Loucy (cell line): ENCODE results near the gene FOXC1.

Source experiments
- H2AFZ ChIP-seq: fragments of 200-600 bp; sonication (generic); 2 replicates; pipeline ENCODE4 v1.6.0; 2016; ENCODE audit warnings: antibody characterized with exemption, mild to moderate bottlenecking, low read length, moderate library complexity
- H3F3A ChIP-seq: fragments of 200-600 bp; 2 replicates; pipeline ENCODE4 v1.6.0; 2016; ENCODE audit warnings: antibody characterized with exemption, low read depth, mild to moderate bottlenecking
- H3K27me3 ChIP-seq: fragments of 200-600 bp; sonication (generic); 2 replicates; pipeline ENCODE4 v1.6.1; 2014; ENCODE audit warnings: low read length, mild to moderate bottlenecking; ENCODE audit not compliant: insufficient read depth, poor library complexity, severe bottlenecking
- H3K36me3 ChIP-seq: fragments of 200-600 bp; sonication (generic); 2 replicates; pipeline ENCODE4 v1.6.1; 2016; ENCODE audit warnings: low read length; ENCODE audit not compliant: insufficient read depth
- H3K4me1 ChIP-seq: fragments of 200-600 bp; sonication (generic); 2 replicates; pipeline ENCODE4 v1.5.1; 2014; ENCODE audit warnings: low read length, mild to moderate bottlenecking; ENCODE audit not compliant: insufficient read depth, poor library complexity, severe bottlenecking
- H3K4me2 ChIP-seq: fragments of 200-600 bp; sonication (generic); 2 replicates; pipeline ENCODE4 v1.6.0; 2014; ENCODE audit warnings: antibody characterized with exemption, low read length, low read depth, mild to moderate bottlenecking; ENCODE audit not compliant: poor library complexity, severe bottlenecking
- H3K4me3 ChIP-seq: fragments of 200-600 bp; sonication (generic); 2 replicates; pipeline ENCODE4 v1.5.1; 2014; ENCODE audit warnings: low read length, mild to moderate bottlenecking, mixed read lengths; ENCODE audit not compliant: poor library complexity, severe bottlenecking
- H3K79me2 ChIP-seq: fragments of 200-600 bp; sonication (generic); 2 replicates; pipeline ENCODE4 v1.6.1; 2014; ENCODE audit warnings: low read length; ENCODE audit not compliant: insufficient read depth
- H3K9ac ChIP-seq: fragments of 200-600 bp; sonication (generic); 2 replicates; pipeline ENCODE4 v1.6.0; 2014; ENCODE audit warnings: mild to moderate bottlenecking, low read depth, low read length, moderate library complexity; ENCODE audit not compliant: poor library complexity, severe bottlenecking
- H3K9me2 ChIP-seq: fragments of 200-600 bp; sonication (generic); replicated peaks from 2 replicates; pipeline ENCODE4 v1.6.1; 2016; ENCODE audit warnings: low read depth, low read length, mixed read lengths
- H3K9me3 ChIP-seq: fragments of 200-600 bp; sonication (generic); 2 replicates; pipeline ENCODE4 v1.6.1; 2014; ENCODE audit warnings: mild to moderate bottlenecking, antibody characterized with exemption, low read length, low read depth; ENCODE audit not compliant: insufficient read depth
- H4K20me1 ChIP-seq: fragments of 200-600 bp; sonication (generic); 2 replicates; pipeline ENCODE4 v1.6.0; 2014; ENCODE audit warnings: antibody characterized with exemption, low read length, mild to moderate bottlenecking; ENCODE audit not compliant: insufficient read depth, poor library complexity, severe bottlenecking
- CTCF ChIP-seq: fragments of 200-600 bp; sonication (generic); conservative IDR thresholded peaks from 2 replicates; pipeline ENCODE4 v1.5.1; 2014; ENCODE audit warnings: mild to moderate bottlenecking, antibody characterized with exemption, low read length
- EZH2phosphoT487 ChIP-seq: fragments of 200-600 bp; IDR thresholded peaks from 2 replicates; pipeline ENCODE4 v1.6.1; 2018; ENCODE audit warnings: antibody characterized with exemption, mild to moderate bottlenecking, moderate library complexity, borderline replicate concordance

FOXC1 gene

DNA sequence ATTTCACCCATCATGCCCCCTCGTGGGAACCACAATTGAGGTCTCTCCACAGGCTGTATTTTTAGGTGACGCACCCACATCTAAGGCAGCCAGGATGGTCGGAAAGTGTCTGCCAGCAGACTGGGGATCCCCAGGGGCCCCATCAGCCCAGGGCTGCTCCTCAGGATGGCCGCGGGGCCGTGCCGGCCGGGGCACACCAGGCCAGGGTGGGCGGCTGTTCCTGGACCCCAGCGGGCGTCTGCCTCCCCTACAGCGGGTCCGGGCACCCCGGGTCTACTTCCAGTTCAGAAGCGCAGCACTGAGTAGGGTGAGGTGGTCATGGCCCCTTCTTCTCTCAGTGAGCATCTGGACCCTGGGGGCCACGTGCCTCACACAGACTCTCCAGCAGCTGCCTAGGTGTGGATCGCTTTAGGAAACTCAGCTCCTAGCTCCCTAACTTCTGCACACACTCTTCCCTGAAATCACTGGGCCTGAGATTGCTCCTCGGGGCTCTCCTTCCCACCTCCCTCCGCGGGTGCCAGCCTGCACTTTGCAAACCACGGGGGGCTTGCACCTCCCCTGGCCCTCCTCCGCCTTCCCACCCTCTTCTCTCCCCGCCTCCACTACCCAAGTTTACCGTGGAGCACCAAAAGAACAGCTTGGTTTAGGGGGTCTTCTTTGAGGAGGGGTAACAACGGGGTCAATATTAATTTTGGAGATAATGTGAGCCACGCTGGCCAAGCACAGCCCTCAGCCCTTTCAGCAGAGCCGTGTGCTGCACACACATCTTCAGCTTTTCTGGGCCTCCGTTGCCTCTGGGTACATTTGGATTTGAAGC lies 14.2 kb upstream of the FOXC1 start:
- Histone ChIP-seq H3K4me3 (peak overlapping the region; percentile 77), H3K9me2 (no peaks in the 10 kb centered on the region), H2AFZ (peak overlapping the region; percentile 93), H3K79me2 (no peaks in the 10 kb centered on the region), H3K27me3 (no peaks in the 10 kb centered on the region), H4K20me1 (no peaks in the 10 kb centered on the region), H3K4me1 (peaks cover 21% of the 10 kb centered on the region), H3K4me2 (peak overlapping the region; percentile 95), H3K36me3 (no peaks in the 10 kb centered on the region), H3K9me3 (no peaks in the 10 kb centered on the region), H3F3A (no peaks in the 10 kb centered on the region), H3K9ac (peak overlapping the region; percentile 51)
- no peak for TF ChIP-seq CTCF
- no peak for TF ChIP-seq EZH2phosphoT487

DNA sequence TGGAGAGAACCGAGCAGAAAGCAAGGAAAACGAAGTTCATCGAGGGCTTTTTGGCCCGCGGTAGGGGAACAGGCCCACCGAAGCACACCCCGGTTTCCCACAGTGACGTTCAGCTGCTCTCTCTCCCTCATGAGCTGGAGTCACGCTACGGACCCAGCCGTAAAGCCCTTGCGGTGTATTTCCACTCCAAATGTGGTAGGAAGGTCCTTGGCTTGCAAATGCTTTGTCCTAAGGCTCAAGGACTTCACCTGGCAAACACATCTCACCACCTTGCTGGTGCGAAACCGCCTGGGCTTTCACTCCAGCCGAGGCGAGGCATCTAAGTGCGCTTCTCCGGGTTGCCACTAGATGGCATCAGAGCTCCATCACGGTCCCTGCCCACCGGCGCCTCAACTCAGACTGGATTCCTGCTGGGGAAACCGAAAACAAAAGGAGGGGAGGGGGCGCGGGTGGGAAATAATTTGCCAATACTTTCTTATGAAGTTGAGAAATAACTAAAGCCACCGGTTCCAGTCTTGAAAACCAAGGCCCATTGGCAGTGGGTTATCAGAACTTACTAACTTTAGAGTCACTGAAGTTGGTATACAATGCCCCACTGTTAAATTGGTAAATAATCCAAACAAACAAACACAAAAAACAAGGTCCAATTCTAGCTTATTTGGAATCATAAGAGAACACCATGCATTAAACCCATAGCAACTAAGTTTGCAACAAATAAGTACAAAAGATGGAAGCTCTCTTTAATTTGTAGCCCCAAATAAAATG lies 13.4 kb upstream of the FOXC1 start:
- peak overlapping the region; percentile 93 for H2AFZ ChIP-seq

GRCh38 chr6:1597121-1597744 lies 12.5 kb upstream of the FOXC1 start:
- Histone ChIP-seq H3K27me3 (no peaks in the 10 kb centered on the region), H3K4me1 (peaks cover 19% of the 10 kb centered on the region), H3K36me3 (no peaks in the 10 kb centered on the region), H3K4me2 (no peak overlapping the region), H4K20me1 (no peaks in the 10 kb centered on the region), H3K9me2 (no peaks in the 10 kb centered on the region), H2AFZ (no peak overlapping the region), H3K9me3 (no peaks in the 10 kb centered on the region), H3F3A (no peaks in the 10 kb centered on the region), H3K4me3 (no peak overlapping the region), H3K79me2 (no peaks in the 10 kb centered on the region), H3K9ac (no peak overlapping the region)
- TF ChIP-seq CTCF (no peak), EZH2phosphoT487 (no peak)

More for the DNA sequence above, 13.4 kb upstream of the FOXC1 start:
- Histone ChIP-seq H3K79me2 (no peaks in the 10 kb centered on the region), H3K9me3 (no peaks in the 10 kb centered on the region), H3K4me3 (peak overlapping the region; percentile 77), H3F3A (no peaks in the 10 kb centered on the region), H3K4me2 (peak overlapping the region; percentile 95), H3K9me2 (no peaks in the 10 kb centered on the region), H3K36me3 (no peaks in the 10 kb centered on the region), H3K4me1 (peaks cover 21% of the 10 kb centered on the region), H3K9ac (peak overlapping the region; percentile 51), H4K20me1 (no peaks in the 10 kb centered on the region), H3K27me3 (no peaks in the 10 kb centered on the region)
- TF ChIP-seq EZH2phosphoT487: no peak
- peak; percentile 95 for TF ChIP-seq CTCF
